ENCODE results near the gene DNAH14.

DNAH14 gene

GRCh38 chr1:225348400-225348799 lies 418.9 kb downstream of the DNAH14 start:
- no peak for DNase-seq (ENCODE audit: low spot score)

GRCh38 chr1:225349826-225350225 lies 420.4 kb downstream of the DNAH14 start:
- TF ChIP-seq CTCF (IDR thresholded peaks at IDR 0.05; ENCODE audit: extremely low read depth, insufficient read depth, missing control alignments), result no peak
- no peak for DNase-seq (ENCODE audit: low spot score)
- in situ Hi-C loops (cut with MboI; ENCODE audit: low pct_unique_long_range_greater_than_20kb, low sequenced_read_pairs, unreplicated experiment), result no loop called here

More at GRCh38 chr1:225348400-225348799, 418.9 kb downstream of the DNAH14 start:
- no peak for TF ChIP-seq CTCF (IDR thresholded peaks at IDR 0.05; ENCODE audit: extremely low read depth, insufficient read depth, missing control alignments)
- in situ Hi-C loops (cut with MboI; ENCODE audit: low pct_unique_long_range_greater_than_20kb, low sequenced_read_pairs, unreplicated experiment), result no loop called here

- no peak for DNase-seq (ENCODE audit: low spot score)
- no peak for TF ChIP-seq CTCF (IDR thresholded peaks at IDR 0.05; ENCODE audit: extremely low read depth, insufficient read depth, missing control alignments)
- in situ Hi-C loops (cut with MboI; ENCODE audit: low pct_unique_long_range_greater_than_20kb, low sequenced_read_pairs, unreplicated experiment), result no loop called here
Observed at GRCh38 chr1:225350872-225351271, 421.4 kb downstream of the DNAH14 start.

- no peak for DNase-seq (ENCODE audit: low spot score)
- in situ Hi-C loops (cut with MboI; ENCODE audit: low pct_unique_long_range_greater_than_20kb, low sequenced_read_pairs, unreplicated experiment), result no loop called here
Observed at GRCh38 chr1:225354906-225355305, 425.4 kb downstream of the DNAH14 start.

GRCh38 chr1:225355863-225356262 lies 426.4 kb downstream of the DNAH14 start:
- in situ Hi-C loops (cut with MboI; ENCODE audit: low pct_unique_long_range_greater_than_20kb, low sequenced_read_pairs, unreplicated experiment), result no loop called here
- TF ChIP-seq CTCF (IDR thresholded peaks at IDR 0.05; ENCODE audit: extremely low read depth, insufficient read depth, missing control alignments), result no peak
- no peak for DNase-seq (ENCODE audit: low spot score)

More at GRCh38 chr1:225354906-225355305, 425.4 kb downstream of the DNAH14 start:
- no peak for TF ChIP-seq CTCF (IDR thresholded peaks at IDR 0.05; ENCODE audit: extremely low read depth, insufficient read depth, missing control alignments)

- no peak for TF ChIP-seq CTCF (IDR thresholded peaks at IDR 0.05; ENCODE audit: extremely low read depth, insufficient read depth, missing control alignments)
- DNase-seq (ENCODE audit: low spot score), result no peak
- in situ Hi-C loops (cut with MboI; ENCODE audit: low pct_unique_long_range_greater_than_20kb, low sequenced_read_pairs, unreplicated experiment), result no loop called here
Observed at GRCh38 chr1:225360119-225360518, 430.6 kb downstream of the DNAH14 start.

GRCh38 chr1:225361176-225361575 lies 431.7 kb downstream of the DNAH14 start:
- in situ Hi-C loops (cut with MboI; ENCODE audit: low pct_unique_long_range_greater_than_20kb, low sequenced_read_pairs, unreplicated experiment), result no loop called here

More at GRCh38 chr1:225361176-225361575, 431.7 kb downstream of the DNAH14 start:
- no peak for DNase-seq (ENCODE audit: low spot score)
- TF ChIP-seq CTCF (IDR thresholded peaks at IDR 0.05; ENCODE audit: extremely low read depth, insufficient read depth, missing control alignments), result no peak
